ENCODE results near the gene RAC2.

The RAC2 gene

GRCh38 chr22:37283393-37283937, 39.4 kb upstream of the RAC2 start:
- no peak overlapping the region for H3K4me2 ChIP-seq (ENCODE audit: low read length)
- H3K36me3 ChIP-seq (ENCODE audit: insufficient read depth, low read length): no peaks in the 10 kb centered on the region
- H3K9ac ChIP-seq (ENCODE audit: low read depth, low read length): no peak overlapping the region
- peaks cover 63% of the 10 kb centered on the region for H3K27me3 ChIP-seq (ENCODE audit: control insufficient read depth, insufficient read depth, low read length)
- no peaks in the 10 kb centered on the region for H3K4me1 ChIP-seq (ENCODE audit: control insufficient read depth, insufficient read depth, low read length)
- H3K9me3 ChIP-seq (replicated peaks; ENCODE audit: low read length): no peaks in the 10 kb centered on the region
- no peak overlapping the region for H3K4me3 ChIP-seq (ENCODE audit: low read length)

- Histone ChIP-seq H3K9ac (ENCODE audit: low read depth, low read length) (no peak within 1 kb of the TSS), H3K4me1 (ENCODE audit: control insufficient read depth, insufficient read depth, low read length) (no peaks in the 10 kb centered on the region), H3K36me3 (ENCODE audit: insufficient read depth, low read length) (no peaks in the 10 kb centered on the region), H3K9me3 (replicated peaks; ENCODE audit: low read length) (no peaks in the 10 kb centered on the region), H3K27me3 (ENCODE audit: control insufficient read depth, insufficient read depth, low read length) (peaks cover 68% of the 10 kb centered on the region), H3K4me2 (ENCODE audit: low read length) (no peak within 1 kb of the TSS), H3K4me3 (ENCODE audit: low read length) (no peak within 1 kb of the TSS)
Observed at GRCh38 chr22:37282385-37282677, 38.3 kb upstream of the RAC2 start, which contains the start of gene CYTH4. Gene CYTH4, plus strand, starts transcription at chr22:37282508. Its CDS starts 62 bp downstream, at chr22:37282570.

- no peak overlapping the region for H3K9ac ChIP-seq (ENCODE audit: low read depth, low read length)
- H3K9me3 ChIP-seq (replicated peaks; ENCODE audit: low read length): no peaks in the 10 kb centered on the region
- no peaks in the 10 kb centered on the region for H3K4me1 ChIP-seq (ENCODE audit: control insufficient read depth, insufficient read depth, low read length)
- H3K4me2 ChIP-seq (ENCODE audit: low read length): no peak overlapping the region
- H3K4me3 ChIP-seq (ENCODE audit: low read length): no peak overlapping the region
- H3K36me3 ChIP-seq (ENCODE audit: insufficient read depth, low read length): no peaks in the 10 kb centered on the region
- H3K27me3 ChIP-seq (ENCODE audit: control insufficient read depth, insufficient read depth, low read length): peaks cover 62% of the 10 kb centered on the region
Observed at GRCh38 chr22:37281646-37282384, 37.7 kb upstream of the RAC2 start.

GRCh38 chr22:37281195-37281594, 37.1 kb upstream of the RAC2 start:
- no peak overlapping the region for H3K4me2 ChIP-seq (ENCODE audit: low read length)
- H3K36me3 ChIP-seq (ENCODE audit: insufficient read depth, low read length): no peaks in the 10 kb centered on the region
- H3K9me3 ChIP-seq (replicated peaks; ENCODE audit: low read length): no peaks in the 10 kb centered on the region
- no peak overlapping the region for H3K9ac ChIP-seq (ENCODE audit: low read depth, low read length)
- H3K4me1 ChIP-seq (ENCODE audit: control insufficient read depth, insufficient read depth, low read length): no peaks in the 10 kb centered on the region
- H3K27me3 ChIP-seq (ENCODE audit: control insufficient read depth, insufficient read depth, low read length): peaks cover 56% of the 10 kb centered on the region
- no peak overlapping the region for H3K4me3 ChIP-seq (ENCODE audit: low read length)

GRCh38 chr22:37280718-37281117, 36.6 kb upstream of the RAC2 start:
- H3K36me3 ChIP-seq (ENCODE audit: insufficient read depth, low read length): no peaks in the 10 kb centered on the region
- peaks cover 51% of the 10 kb centered on the region for H3K27me3 ChIP-seq (ENCODE audit: control insufficient read depth, insufficient read depth, low read length)
- no peaks in the 10 kb centered on the region for H3K4me1 ChIP-seq (ENCODE audit: control insufficient read depth, insufficient read depth, low read length)
- H3K9ac ChIP-seq (ENCODE audit: low read depth, low read length): no peak overlapping the region
- no peak overlapping the region for H3K4me2 ChIP-seq (ENCODE audit: low read length)
- H3K4me3 ChIP-seq (ENCODE audit: low read length): no peak overlapping the region
- H3K9me3 ChIP-seq (replicated peaks; ENCODE audit: low read length): no peaks in the 10 kb centered on the region

GRCh38 chr22:37279331-37280181, 35.5 kb upstream of the RAC2 start:
- Histone ChIP-seq H3K4me2 (ENCODE audit: low read length) (no peak overlapping the region), H3K27me3 (ENCODE audit: control insufficient read depth, insufficient read depth, low read length) (peaks cover 50% of the 10 kb centered on the region), H3K36me3 (ENCODE audit: insufficient read depth, low read length) (no peaks in the 10 kb centered on the region), H3K4me1 (ENCODE audit: control insufficient read depth, insufficient read depth, low read length) (no peaks in the 10 kb centered on the region), H3K4me3 (ENCODE audit: low read length) (no peak overlapping the region), H3K9me3 (replicated peaks; ENCODE audit: low read length) (no peaks in the 10 kb centered on the region), H3K9ac (ENCODE audit: low read depth, low read length) (no peak overlapping the region)

GRCh38 chr22:37278261-37278660, 34.2 kb upstream of the RAC2 start:
- H3K9me3 ChIP-seq (replicated peaks; ENCODE audit: low read length): no peaks in the 10 kb centered on the region
- no peak overlapping the region for H3K9ac ChIP-seq (ENCODE audit: low read depth, low read length)
- peaks cover 43% of the 10 kb centered on the region for H3K27me3 ChIP-seq (ENCODE audit: control insufficient read depth, insufficient read depth, low read length)
- no peak overlapping the region for H3K4me2 ChIP-seq (ENCODE audit: low read length)
- H3K4me1 ChIP-seq (ENCODE audit: control insufficient read depth, insufficient read depth, low read length): peaks cover 6% of the 10 kb centered on the region
- no peak overlapping the region for H3K4me3 ChIP-seq (ENCODE audit: low read length)
- no peaks in the 10 kb centered on the region for H3K36me3 ChIP-seq (ENCODE audit: insufficient read depth, low read length)

GRCh38 chr22:37277384-37277783, 33.3 kb upstream of the RAC2 start:
- peaks cover 34% of the 10 kb centered on the region for H3K27me3 ChIP-seq (ENCODE audit: control insufficient read depth, insufficient read depth, low read length)
- no peak overlapping the region for H3K4me2 ChIP-seq (ENCODE audit: low read length)
- no peak overlapping the region for H3K4me3 ChIP-seq (ENCODE audit: low read length)
- no peaks in the 10 kb centered on the region for H3K36me3 ChIP-seq (ENCODE audit: insufficient read depth, low read length)
- H3K9ac ChIP-seq (ENCODE audit: low read depth, low read length): no peak overlapping the region
- H3K4me1 ChIP-seq (ENCODE audit: control insufficient read depth, insufficient read depth, low read length): peaks cover 11% of the 10 kb centered on the region
- H3K9me3 ChIP-seq (replicated peaks; ENCODE audit: low read length): no peaks in the 10 kb centered on the region

- H3K4me3 ChIP-seq (ENCODE audit: low read length): no peak overlapping the region
- H3K27me3 ChIP-seq (ENCODE audit: control insufficient read depth, insufficient read depth, low read length): peaks cover 28% of the 10 kb centered on the region
- no peak overlapping the region for H3K4me2 ChIP-seq (ENCODE audit: low read length)
- no peaks in the 10 kb centered on the region for H3K36me3 ChIP-seq (ENCODE audit: insufficient read depth, low read length)
- no peaks in the 10 kb centered on the region for H3K9me3 ChIP-seq (replicated peaks; ENCODE audit: low read length)
- H3K9ac ChIP-seq (ENCODE audit: low read depth, low read length): no peak overlapping the region
- H3K4me1 ChIP-seq (ENCODE audit: control insufficient read depth, insufficient read depth, low read length): peaks cover 16% of the 10 kb centered on the region
Observed at GRCh38 chr22:37276776-37277175, 32.7 kb upstream of the RAC2 start.

- peaks cover 21% of the 10 kb centered on the region for H3K4me1 ChIP-seq (ENCODE audit: control insufficient read depth, insufficient read depth, low read length)
- no peak overlapping the region for H3K4me2 ChIP-seq (ENCODE audit: low read length)
- H3K36me3 ChIP-seq (ENCODE audit: insufficient read depth, low read length): no peaks in the 10 kb centered on the region
- H3K27me3 ChIP-seq (ENCODE audit: control insufficient read depth, insufficient read depth, low read length): peaks cover 21% of the 10 kb centered on the region
- no peak overlapping the region for H3K4me3 ChIP-seq (ENCODE audit: low read length)
- no peaks in the 10 kb centered on the region for H3K9me3 ChIP-seq (replicated peaks; ENCODE audit: low read length)
- no peak overlapping the region for H3K9ac ChIP-seq (ENCODE audit: low read depth, low read length)
Observed at GRCh38 chr22:37275622-37276021, 31.6 kb upstream of the RAC2 start.

- no peaks in the 10 kb centered on the region for H3K36me3 ChIP-seq (ENCODE audit: insufficient read depth, low read length)
- peaks cover 21% of the 10 kb centered on the region for H3K27me3 ChIP-seq (ENCODE audit: control insufficient read depth, insufficient read depth, low read length)
- no peak overlapping the region for H3K4me2 ChIP-seq (ENCODE audit: low read length)
- no peak overlapping the region for H3K4me3 ChIP-seq (ENCODE audit: low read length)
- no peak overlapping the region for H3K9ac ChIP-seq (ENCODE audit: low read depth, low read length)
- H3K4me1 ChIP-seq (ENCODE audit: control insufficient read depth, insufficient read depth, low read length): peaks cover 21% of the 10 kb centered on the region
- no peaks in the 10 kb centered on the region for H3K9me3 ChIP-seq (replicated peaks; ENCODE audit: low read length)
Observed at GRCh38 chr22:37275134-37275533, 31.1 kb upstream of the RAC2 start.
